NOMO-1 treated with DMSO at 0.1 percent for 48 hours (cell line): ENCODE measurements around the gene SMARCD2.

Experiments used
- DNase-seq: peaks from one replicate; lab custom pipeline; 2025; ENCODE audit not compliant: unreplicated experiment; lab: John Stamatoyannopoulos, UW

The SMARCD2 gene

DNA sequence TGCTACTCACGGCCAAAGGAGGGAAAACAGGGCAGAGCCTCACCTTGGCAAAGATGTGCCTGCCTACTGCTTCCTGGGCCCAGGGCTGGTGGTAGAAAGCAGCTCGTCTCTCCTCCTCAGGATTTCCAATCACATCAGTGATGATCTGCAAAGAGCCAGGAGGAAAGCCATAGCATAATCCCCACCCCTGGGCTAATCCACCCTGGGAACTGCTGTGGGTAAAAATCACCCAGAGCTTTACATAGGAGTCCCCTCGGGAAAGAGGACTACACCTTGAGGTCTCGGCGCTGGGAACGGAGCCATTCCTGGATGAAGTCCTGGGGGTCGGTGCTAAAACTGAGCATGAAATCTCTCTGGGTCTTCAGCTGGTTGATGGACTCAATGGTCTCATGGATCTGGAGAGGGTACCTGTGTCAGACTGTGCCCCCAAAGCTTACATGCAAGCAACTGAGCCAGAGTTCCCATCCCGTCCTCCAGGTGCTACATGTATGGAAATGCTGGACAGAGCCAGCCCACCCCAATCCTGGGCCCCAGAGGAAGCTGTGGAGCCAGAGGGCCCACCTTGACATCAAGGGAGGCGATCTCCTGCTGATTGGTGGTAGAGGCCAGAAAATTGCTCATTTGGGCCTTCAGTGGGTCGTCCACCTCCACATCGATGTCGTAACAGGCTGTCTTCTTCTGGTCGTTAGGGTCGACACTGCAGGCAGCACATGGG is 9.3 kb downstream of the SMARCD2 start:
- DNase-seq: no peak

DNA sequence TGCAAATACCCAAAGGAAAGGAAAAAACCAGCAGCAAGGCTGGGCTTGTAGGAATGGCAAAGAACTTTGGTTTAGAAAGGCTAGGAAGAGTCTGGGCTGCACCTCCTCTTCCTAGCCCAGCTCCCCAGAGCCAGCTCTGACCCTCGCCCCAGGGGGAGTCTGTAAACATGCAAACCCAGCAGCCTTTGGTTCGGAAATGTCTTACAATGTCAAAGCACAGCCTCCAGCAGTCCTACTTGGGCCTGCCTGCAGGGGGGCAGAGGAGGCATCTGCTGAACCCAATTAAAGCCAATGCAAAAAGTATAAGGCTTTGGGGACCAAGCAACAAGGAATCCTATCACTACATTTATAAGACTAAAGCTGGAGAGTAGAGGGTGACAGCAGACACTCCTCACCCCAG is 10.0 kb downstream of the SMARCD2 start:
- no peak for DNase-seq

DNA sequence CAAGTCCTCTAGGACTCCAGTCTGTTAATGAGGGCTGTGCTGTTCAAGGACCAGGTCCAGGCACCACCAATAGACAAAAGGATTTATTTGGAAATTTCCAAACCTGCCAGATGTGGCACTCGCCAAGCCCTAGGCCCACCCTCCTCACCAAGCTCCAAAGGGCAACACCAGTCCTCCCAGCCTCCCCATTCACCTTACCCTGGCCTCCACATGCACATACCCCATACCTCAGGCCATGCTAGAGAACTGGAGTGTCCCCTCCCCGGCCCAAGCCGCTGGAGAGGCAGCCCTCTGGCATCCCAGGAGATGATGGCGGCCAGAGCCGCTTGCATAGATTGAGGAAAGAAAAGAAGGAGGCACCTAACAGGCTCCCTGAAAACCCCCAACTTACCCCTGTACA is 10.5 kb downstream of the SMARCD2 start:
- DNase-seq: no peak

- DNase-seq: no peak
Measured at GRCh38 chr17:63831505-63831904, 11.0 kb downstream of the SMARCD2 start.

GRCh38 chr17:63830904-63831491 is 11.5 kb downstream of the SMARCD2 start:
- DNase-seq: no peak

DNA sequence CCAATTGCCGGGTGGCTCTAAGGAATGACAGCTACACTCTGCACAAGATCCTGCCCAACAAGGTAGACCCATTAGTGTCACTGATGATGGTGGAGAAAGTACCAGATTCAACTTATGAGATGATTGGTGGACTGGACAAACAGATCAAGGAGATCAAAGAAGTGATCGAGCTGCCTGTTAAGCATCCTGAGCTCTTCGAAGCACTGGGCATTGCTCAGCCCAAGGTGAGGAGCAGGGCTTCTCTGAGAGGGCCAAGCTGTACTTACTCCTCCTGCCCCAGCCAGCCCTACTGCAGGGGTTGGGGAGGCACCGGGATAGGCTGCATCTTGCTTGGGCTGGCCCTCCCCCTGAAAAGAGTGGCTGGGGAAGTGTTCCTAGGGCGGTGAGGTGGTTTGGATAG is 12.2 kb downstream of the SMARCD2 start:
- no peak for DNase-seq

DNA sequence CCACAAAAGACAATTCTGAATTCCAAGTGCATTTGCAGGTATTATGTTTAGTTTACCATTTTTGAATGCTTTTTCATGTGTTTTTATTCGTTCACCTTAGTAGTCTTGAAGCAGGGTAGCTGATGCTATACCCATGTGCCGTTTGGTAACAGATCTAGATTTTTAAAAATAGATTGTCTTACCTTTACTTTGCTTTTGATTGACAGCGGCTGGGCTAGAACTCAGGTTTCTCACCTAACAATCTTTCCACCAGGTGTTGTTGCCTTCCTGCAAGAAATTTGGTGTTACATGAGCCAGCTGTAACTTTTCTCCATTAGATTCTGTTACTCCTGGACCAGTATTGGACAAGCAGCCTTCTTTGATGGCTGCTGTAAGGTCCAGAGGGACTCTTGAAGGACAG is 13.5 kb downstream of the SMARCD2 start:
- no peak for DNase-seq

GRCh38 chr17:63827801-63828221 is 14.7 kb downstream of the SMARCD2 start:
- no peak for DNase-seq

DNA sequence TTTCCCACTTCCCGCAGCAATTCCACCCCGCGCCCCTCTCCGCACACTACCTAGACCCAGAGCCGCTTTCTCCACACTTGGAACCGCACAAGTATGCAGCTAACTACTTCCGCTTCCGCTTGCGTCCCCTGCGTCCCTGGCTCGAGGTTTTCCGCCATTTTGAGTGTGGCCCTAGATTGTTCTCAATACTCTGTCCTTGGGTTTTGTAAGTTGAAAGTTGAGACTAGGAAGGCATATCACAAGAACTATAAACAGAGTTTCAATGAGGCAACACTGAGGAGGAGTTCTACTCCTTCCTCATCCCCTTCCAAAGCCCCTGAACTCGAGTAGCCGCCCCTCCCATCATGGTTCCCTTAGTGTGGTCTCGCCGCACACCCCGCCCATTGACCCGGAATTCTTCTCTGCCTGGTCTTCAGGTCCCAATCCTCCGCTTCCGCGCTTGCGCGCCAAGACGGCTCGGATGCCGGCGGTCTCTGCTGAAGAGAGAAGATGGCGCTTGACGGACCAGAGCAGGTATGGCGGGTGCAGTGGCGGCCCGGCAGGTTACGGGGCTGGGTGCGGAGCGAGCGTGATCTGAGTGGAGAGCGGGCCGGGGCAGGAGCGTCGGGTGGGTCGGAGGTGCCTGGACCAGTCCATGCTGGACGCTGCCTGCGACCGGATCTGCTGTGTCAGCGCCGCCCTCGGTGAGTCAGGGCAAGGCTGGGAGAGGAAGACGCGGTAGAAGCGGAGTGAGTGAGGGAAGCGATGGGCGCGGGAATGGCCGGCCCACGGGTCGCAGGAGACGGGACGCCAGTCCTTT is 15.3 kb downstream of the SMARCD2 start, which contains the start of the genes FTSJ3 and PSMC5:
Gene FTSJ3, minus strand, starts transcription at position 662 of the 799 bp plus-strand sequence. CDS start 761 bp downstream, outside the sequence.
Gene PSMC5, plus strand, starts transcription at position 430 of the 799 bp plus-strand sequence. Its CDS starts 60 bp downstream, at position 490.
- peak; percentile 94 for DNase-seq

DNA sequence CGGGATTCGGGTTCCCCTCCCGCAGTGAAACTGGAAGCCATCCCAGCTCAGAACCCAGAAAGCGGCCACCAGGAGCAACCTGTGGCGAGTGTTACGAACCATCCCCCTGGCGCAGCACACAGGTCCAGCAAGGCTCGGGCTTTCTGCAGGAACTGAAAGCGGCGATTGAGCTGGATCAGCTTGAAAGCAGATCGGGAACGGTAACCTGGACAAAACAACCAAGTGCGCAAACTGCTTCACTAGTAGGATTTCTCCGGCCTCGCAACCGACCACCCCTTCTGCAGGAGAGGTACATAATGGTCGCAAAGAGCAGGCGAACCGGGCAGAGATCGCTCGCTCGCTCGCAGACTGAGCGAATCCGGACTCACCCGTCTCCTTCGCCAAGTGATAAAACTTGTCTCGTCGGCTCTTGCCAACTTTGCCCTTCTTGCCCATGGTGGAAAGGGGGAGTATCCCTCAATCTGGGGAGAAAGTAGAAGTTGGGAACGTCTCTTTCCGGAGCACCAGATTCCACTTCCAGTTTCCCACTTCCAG is 15.9 kb downstream of the SMARCD2 start:
- DNase-seq: peak; percentile 44

- no peak for DNase-seq
Measured at GRCh38 chr17:63824362-63824761, 18.1 kb downstream of the SMARCD2 start.

GRCh38 chr17:63823659-63824331 is 18.7 kb downstream of the SMARCD2 start:
- no peak for DNase-seq

DNA sequence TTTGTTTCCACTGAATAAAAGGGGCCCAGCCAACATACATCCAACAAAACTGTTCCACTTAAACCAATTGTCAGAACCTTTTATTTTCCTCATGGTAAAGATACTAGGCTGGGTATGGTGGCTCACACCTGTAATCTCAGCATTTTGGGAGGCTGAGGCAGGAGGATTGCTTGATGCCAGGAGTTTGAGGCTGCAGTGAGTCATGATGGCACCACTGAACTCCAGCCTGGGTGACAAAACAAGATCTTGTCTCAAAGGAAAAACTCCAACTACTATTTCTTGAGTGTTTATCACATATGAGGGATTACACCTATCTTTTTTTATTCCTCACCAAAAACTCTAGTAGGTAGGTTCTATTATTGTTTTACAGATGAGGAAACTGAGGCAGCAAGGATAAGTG is 19.9 kb downstream of the SMARCD2 start:
- no peak for DNase-seq

DNA sequence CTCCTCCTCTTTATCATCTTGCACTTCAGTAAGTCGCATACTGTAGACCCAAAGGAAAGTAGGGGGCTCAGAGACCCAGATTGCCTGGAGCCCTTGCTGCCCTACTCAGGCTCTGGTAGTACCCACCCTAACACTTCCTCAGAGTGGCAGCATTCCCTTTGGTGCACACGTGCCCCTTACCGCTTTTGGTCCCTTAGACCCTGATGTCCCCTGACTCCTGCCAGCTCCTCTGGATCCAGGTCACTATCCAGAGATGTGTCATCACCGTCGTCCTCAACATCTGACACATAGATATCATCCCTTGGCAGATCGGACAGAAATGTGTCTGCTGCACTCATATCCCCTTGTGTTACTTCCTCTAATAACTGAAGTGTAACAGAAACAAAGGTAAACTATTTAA is 20.7 kb downstream of the SMARCD2 start:
- DNase-seq: no peak

DNA sequence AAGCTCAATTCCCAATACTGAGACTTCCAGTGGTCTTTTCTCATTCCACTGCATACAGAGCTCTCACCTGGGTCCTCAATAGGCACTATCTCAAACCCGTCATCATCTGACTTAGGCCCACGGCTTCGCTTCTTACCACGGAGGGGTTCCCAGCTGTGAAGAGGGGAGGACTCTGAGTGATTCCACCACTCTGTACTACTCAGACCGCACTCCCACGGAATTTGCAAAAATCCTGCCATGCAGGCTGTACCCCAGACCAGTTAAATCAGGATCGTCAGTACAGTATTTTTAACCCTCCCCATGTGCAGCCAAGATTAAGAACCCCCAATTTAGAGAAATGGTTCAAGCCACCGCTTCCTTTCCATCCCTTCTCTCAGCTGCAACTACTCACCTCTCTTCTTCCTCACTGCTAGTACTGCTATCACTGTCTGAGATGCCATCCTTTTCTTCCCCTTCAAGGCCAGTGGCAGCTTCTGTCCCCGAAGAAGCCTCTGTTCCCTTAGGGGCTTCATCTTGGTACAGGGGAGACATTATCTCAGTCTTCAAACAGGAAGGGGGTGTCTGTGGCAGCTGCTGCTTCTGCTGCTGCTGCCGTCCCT is 21.4 kb downstream of the SMARCD2 start:
- DNase-seq: no peak

DNA sequence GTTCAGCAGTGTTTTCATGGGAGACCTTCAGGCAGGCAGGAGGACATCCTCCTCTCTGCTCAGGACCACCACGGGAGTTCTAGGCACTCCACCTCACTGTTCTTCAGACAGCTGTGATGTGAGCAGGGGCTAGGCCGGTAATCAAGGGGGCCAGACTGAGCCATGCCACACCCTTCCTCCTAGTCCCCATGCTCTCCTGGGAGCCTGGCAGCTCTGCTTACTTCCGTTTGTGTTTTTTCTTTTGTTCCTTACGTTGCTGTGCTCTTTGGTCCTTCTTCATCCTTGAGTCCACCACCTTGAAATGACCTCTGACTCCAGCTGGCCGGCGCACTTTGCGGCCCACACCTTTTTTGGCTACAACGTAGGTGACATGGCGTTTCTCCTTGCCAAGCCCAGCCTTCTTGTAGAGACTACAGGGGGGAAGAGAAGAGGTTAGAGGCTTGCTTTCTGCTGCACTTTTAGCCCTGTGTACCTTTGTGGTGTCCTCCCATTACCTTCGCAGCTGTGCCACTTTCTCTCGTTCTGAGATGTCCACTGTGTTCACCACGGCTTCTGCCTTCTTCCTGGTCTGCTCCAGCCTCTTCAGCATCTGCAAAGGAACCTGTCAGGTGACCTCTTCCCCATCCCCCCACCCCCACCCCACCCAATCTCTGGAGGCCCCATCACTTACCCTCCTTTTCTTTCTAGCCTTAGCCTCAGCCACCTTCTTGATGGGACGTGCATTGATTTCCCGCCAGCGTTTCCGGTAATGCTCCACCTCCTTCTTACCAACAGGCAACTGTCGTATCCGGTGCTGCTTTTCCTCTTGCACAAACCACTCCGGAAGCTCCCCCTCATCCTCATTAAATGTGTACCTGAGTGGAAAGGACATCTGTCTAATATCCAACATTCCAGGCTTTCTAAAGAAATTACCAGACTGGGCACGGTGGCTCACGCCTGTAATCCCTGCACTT is 22.6 kb downstream of the SMARCD2 start:
- no peak for DNase-seq

- DNase-seq: no peak
Measured at GRCh38 chr17:63819131-63819530, 23.4 kb downstream of the SMARCD2 start.

GRCh38 chr17:63817736-63818385 is 24.6 kb downstream of the SMARCD2 start:
- no peak for DNase-seq

DNA sequence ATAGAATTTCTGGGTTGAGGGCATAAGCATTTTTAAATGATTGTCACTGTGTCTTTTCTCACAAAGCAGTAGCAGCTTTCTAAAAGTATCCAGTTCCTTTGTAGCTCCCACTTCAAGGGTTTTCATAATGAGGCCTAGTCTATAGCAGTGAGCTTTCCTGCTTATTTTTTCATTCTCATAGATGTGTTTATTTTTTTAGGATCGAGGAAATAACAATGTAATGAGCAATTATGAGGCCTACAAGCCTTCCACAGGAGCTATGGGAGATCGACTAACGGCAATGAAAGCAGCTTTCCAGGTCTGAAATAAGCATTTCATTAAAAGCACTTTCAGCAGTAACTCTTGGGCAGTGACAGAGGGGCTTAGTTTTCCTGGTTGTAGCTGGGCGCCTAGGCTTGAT is 25.8 kb downstream of the SMARCD2 start:
- no peak for DNase-seq
